Right ventricle myocardium inferior (tissue), 1 donor: ENCODE results near the gene TRERF1. TPM values are rescaled to one million over a fixed set of nuclear protein-coding genes. Genes with fewer than 3 reads are reported as not detected.

Source experiments
- ATAC-seq: fragments of 200-7000 bp; cut with Tn5 transposase; one replicate; pipeline ENCODE4 v1.9.1; 2020; ENCODE audit warnings: mild to moderate bottlenecking, moderate library complexity
- DNase-seq: peaks from one replicate; pipeline ENCODE4 v3.0.0; 2021; ENCODE audit errors: missing footprints
- intact Hi-C: fragments of 100-400 bp; cut with DNase I; formaldehyde crosslinking; loops from one replicate; pipeline ENCODE4 v1.11.0; 2022
- total RNA-seq: library from RNA; stranded (reverse); fragmentation: NEBNext Ultra II Directional; extraction: Animal tissue kit (Norgen Biotek cat#: 25700); gene quantifications from one replicate; pipeline ENCODE4 v1.2.1, GENCODE V29; 2021
- donor health status: DM: no; HTN: yes; CAD: no; lungs with severe emphysema.

The TRERF1 gene
- total RNA-seq, 1 donor from 2014 or later = 1.7 TPM

DNA sequence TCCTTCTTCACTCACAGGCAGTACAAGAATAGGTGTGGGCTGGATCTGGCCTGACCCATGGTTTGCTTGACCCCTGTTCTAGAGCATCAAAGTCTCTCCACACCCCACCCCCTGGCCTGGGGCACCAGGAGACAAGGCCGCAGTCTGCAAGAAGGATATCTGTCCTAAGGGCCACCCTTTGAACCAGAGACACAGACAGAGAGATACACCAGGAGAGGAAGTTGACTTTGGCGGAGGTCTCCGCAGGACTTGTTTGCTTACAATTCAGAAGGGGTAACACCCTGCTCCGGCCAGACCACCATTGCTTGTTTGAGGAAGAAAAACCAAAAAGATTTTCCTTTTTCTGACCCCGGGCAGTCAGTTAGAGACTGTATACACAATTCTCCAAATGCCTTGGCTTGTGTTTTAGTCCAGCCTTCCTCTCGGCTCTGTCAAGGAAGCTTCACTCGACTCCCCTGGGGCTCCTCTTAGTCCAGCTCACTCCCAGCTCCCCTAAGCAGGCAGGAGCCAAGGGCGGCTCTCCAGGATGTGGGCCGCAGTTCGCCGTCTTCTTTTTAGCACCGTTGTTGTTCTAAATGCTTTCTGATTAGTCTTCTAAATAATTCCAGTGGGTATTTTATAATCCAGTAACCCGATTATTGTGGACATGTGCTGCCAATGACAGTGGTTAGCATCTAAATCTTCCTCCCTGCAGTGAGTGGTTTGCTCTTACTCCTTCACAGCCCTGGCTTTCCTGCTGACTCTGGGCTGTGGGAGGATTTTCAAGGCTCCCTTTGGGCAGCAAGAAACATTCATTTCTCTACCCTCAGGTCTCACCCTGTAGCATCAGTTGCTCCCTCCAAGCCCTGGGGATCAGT lies 175.5 kb downstream of the TRERF1 start:
- ATAC-seq (peak; percentile 87), DNase-seq (peak; percentile 72)
- intact Hi-C loops = no loop called here

DNA sequence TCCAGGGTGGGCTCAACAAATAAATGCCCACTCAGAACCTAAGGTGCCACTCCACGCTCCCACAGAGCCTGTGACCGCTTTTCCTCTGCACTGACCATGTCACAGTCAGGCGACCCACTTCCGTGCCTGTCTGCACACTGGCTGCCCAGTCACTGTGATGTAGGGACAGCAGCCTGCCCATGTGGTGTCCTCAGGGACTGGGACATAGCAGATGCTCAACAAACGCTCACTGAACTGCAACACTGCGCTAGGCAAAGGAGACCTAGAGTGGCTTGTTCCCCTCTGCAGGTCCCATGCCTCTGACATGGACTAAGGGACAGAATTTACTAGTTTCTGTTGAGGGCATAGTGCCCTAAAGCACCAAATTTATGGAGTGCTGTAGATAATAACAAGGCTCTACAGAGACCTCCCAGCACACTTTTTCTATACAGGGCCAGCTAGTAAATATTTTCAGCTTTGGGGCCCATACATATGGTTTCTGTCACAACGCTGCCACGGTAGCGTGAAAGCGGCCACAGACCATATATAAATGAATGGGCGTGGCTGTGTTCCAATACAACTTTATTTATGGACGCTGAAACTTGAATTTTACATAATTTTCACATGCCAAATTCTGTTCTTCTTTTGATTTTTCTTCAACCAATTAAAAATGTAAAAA lies 176.2 kb downstream of the TRERF1 start:
- ATAC-seq (no peak), DNase-seq (no peak)
- intact Hi-C loops = no loop called here

DNA sequence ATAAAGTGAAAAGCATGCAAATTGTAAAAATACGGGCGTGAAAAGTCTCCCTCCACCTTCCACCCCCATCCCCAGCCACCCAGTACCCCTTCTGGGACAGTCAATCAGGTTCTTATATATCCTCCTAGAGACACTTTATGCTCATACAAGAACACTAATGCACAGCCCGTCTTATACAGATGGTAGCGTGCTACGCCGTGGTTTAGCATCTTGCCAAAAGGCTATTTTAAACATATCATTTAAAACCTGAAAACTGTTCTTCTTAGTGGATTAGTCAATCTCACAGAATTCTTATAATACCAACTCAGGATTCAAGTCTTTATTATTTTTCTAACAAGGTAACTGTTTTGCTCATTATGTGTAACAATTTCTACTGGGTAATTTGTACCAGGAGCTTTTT lies 176.8 kb downstream of the TRERF1 start:
- DNase-seq = no peak
- intact Hi-C loops = no loop called here
- no peak for ATAC-seq

DNA sequence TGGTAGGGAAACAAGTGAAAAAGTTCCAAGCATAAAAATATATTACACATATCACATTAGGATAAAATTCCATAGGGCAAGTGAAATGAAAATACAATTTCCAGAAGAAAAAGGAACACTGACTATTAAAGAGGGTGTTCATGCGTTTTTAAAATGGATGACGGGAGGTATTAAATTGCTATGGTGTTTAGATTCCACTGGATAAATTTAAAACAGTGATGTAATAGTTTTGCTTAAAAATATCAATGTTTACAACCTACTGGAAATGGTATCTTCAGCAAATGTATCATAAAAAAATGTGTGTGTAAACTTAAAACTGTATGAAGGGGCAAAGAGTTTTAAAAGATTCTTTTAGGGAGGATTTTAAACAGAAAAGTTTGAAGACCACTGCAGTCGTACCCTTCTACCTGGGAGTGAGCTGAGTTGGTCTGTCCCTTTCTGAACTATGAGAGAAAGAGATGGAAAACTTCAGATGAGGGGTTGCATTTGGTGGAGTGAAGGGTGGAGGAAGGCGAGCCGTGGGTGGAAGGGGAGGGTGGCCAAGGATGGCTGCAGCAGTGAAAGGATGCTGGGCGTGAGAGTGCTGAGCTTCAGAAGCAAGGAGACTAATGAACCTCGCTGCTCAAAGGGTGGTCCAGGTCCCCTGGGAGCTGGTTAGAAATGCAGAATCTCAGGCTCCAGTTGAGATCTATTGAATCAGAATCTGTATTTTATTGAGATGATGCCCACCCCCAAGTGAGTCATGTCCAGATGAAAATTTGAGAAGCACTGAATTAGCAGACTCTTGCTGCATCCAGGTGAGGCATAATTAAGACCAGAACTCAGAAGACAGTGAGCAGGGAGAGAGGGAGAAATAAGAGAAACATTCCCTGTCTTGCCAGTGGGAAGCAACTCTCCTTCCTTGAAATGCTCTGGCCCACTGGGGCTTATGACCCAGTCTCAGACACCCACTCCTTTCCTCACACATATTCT lies 179.6 kb downstream of the TRERF1 start:
- DNase-seq = no peak
- ATAC-seq = no peak
- intact Hi-C loops = no loop called here

DNA sequence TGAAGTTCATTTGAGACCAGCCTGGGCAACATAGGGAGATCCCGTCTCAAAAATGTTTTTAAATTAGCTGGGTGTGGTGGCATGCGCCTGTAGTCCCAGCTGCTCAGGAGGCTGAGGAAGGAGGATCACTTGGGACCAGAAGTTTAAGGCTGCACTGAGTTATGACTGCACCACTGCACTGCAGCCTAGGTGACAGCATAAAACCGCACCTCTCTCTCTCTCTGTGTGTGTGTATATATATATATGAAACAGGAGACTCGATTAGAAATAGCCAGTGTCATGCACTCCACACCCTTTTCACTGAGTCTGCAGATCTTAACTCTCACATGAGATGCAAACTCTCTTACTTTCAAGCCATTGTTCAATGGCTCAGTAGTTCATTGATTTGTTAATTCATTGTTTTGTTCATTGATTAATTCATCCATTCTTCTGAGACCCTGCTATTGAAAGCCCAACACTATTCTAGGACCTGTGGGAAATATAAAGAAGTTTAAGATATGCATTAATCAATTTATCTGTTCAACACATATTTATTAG lies 181.7 kb downstream of the TRERF1 start:
- intact Hi-C loops = no loop called here
- DNase-seq (no peak), ATAC-seq (no peak)

DNA sequence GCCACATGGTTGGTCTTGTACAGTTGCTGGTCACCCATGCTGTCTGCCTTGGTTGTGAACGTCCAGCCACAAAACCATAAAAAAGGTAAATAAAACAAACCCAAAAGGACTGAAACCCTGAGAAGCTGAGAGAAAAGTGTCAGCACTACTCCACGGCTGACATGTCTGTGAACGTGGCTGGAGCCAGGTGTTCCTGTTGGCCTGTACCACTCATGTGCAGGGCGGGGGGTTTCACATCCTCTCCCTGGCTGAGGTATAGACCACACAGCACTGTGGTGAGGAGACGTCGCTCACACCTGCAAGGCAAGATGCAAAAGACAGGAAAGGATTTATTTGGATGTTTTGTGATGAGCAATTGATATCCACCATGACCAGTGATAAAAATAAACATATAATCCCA lies 182.2 kb downstream of the TRERF1 start:
- intact Hi-C loops = no loop called here
- no peak for ATAC-seq
- DNase-seq = no peak

DNA sequence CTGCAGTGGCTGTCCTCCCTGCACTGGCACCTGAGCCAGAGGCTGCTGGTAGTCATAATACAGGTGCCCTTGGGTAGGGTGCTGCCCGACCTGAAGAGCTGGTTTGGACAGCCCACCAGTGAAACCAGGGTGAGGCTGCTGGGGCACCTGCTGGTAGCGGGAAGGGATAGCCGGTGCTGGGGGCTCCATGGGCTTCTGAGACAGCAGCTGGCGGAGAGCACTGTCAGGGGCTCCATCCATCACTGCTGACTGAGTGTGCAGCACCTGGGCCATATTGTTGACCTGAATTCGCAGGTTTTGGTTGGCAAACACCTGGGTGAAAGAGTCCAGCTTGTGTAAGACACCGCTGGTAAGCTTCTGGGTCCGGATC lies 182.9 kb downstream of the TRERF1 start:
- DNase-seq = no peak
- intact Hi-C loops = no loop called here
- no peak for ATAC-seq

DNA sequence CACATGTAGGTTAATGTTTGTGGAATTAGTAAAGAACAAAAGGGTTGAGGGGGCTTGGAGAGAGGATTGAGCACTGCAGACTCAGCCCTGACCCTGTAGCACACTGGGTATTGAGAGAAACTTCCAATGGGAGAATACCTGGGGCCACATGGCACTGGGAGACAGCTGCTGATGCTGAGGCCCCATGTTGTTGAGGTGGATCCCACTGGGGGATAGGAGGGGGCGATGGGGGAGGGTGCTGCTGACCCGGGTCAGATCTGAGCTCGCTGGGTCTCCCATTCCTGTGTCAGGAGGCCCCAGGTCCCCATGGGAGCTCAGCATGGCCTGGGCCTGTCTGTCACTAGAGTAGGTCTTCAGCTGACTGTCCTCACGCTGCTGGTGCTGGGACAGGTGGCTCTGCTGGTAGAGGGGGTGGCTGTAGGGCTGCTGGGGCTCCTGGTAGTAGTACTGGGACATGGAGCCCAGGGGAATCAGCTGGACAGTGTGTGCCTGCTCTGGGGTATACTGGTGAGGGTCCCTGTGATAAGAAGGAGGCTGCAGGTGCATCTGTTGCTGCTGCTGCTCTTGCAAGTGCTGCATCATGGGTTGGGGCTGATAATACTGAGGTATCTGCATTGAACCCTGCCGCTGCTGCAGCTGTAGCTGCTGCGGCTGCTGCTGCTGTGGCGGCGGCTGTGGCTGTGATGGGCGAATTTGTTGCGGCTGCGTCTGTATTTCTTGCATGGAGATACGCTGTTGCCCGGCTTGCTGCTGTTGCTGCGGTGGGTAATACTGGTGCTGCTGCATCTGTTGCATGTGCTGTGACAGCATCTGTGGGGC lies 183.5 kb downstream of the TRERF1 start:
- intact Hi-C loops = no loop called here
- DNase-seq (no peak), ATAC-seq (no peak)

DNA sequence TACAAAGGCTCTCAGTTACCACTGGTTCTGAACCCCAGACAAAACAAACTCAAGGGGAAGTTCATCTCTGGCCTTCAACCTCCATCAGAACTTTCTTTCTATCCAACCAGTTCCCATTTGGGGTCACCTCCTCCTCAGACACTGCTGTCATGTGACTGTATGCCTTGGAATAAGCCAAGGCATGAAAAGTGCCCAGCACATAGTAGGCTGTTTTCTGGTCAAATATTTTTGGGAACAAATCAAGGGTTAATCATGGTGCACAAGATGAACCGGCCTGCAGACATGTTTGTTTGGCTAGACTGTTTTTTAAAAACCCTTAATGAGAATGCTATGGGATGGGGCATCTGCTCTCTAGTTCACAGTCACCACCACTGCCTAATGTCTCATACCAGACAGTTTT lies 185.2 kb downstream of the TRERF1 start:
- intact Hi-C loops = no loop called here
- DNase-seq (no peak), ATAC-seq (no peak)

DNA sequence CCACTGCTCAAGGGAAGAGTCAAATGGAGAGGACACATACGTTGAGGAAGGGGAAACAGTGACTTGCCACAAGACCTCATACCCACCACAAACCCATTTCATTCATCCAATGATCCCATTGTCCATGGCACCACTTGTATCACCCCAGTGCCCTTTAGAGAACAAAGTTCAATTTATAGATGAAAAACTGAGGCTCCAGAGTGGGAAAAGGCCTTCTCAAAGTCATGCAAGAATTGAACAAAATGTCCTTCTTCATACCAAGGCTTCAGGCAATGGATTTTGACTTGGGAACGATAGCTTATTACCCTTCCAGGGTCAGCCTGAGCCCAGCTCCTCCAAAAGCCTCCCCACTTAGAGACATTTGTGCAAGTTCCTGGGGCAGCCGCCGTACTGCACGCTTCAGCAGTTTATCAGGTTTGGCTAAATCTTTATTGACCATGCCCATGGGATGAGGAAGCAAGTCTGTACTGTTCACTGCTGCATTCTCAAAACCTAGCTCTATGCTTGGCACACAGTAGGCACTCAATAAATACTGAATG lies 186.8 kb downstream of the TRERF1 start:
- intact Hi-C loops = loop anchor here (5.0 kb wide), 1 partner anchor 187 kb away; the partner anchor contains the start of gene TRERF1
- ATAC-seq = no peak
- DNase-seq = no peak

DNA sequence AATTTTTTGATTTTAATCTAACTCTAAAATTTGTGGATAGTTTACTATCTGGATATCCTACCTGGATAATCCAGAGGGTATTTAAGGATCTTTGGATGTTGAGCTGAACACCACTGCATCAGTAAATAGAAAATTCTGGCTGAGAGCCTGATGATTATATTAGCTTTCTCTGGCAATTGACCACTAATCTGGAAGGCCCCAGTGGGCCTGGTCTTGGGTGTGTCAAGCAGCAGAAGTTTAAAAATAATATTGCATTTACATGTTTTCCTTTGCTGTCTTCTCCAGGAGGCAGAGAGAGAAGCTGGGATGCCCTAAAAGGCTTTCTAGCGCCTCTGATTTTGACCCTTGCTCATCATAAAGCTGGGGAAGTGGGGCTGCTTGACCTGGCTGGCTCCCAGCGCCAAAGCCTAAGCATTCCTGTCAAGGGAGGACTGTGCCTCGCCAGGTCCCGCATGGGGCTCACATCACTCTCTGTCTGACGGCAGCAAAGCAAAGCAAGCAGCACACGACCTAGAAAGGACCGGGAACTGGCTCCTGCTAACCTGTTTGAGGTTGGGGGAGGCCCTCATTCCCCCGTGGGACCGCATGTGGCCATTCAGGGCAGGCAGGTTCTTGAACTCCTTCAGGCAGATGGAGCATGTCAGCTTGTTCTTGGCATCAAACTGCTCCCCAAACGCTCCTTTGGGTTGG lies 187.4 kb downstream of the TRERF1 start:
- intact Hi-C loops = loop anchor here (5.0 kb wide), 1 partner anchor 188 kb away; the partner anchor contains the start of gene TRERF1
- DNase-seq (no peak), ATAC-seq (peak; percentile 12)

DNA sequence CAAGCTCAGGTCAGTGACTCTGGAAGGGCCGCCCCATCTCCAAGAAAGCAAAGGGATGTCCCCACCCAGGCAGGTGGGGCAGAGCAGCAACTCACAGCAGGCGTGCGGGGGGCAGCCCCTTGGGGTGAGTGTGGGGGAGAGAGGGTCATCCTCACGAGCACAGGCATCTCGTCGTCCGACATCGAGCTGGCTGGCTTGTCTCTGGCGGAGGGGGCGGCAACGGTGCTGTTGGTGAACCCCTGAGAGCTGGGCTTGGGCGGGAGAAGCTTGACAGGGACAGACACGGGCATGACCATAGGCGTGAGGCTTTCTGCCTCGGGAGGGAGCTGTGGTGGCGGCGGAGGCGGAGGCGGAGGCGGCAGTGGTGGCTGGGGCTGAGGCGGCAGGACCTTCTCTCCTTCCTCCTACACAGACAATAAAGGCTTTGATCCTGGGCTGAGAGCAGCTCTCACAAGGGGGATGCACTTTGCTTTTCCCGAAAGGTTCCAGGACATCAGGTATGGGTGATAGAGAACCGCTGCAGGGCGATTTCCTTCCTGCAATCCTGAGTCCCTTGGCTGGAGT lies 188.5 kb downstream of the TRERF1 start:
- intact Hi-C loops = loop anchor here (5.0 kb wide), 1 partner anchor 189 kb away; the partner anchor contains the start of gene TRERF1
- no peak for DNase-seq

DNA sequence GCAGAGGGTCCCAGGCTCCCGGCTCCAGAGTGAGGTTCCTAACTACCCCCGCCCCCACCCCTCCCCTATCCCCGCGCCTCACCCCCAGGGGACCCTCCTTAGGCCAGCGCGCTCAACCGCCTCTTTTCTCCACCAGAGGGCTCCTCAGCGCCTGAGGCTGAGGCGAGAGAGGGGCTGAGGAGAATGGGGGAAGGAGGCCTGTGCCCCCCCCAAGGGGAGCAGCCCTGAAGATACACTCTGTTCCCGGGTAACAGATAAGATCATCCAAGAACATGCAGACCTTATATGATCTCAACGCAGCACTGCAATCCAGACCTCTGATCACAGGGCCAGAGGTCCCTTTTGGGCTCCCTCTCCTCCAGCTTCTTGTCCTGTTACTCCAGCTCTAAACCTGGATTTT lies 190.8 kb downstream of the TRERF1 start:
- no peak for DNase-seq
- intact Hi-C loops = loop anchor here (2.0 to 5.0 kb wide), 3 partner anchors 191 to 286 kb away; partner anchors contain the start of gene TRERF1
- peak; percentile 67 for ATAC-seq

More for the DNA sequence above, 188.5 kb downstream of the TRERF1 start:
- ATAC-seq = no peak

DNA sequence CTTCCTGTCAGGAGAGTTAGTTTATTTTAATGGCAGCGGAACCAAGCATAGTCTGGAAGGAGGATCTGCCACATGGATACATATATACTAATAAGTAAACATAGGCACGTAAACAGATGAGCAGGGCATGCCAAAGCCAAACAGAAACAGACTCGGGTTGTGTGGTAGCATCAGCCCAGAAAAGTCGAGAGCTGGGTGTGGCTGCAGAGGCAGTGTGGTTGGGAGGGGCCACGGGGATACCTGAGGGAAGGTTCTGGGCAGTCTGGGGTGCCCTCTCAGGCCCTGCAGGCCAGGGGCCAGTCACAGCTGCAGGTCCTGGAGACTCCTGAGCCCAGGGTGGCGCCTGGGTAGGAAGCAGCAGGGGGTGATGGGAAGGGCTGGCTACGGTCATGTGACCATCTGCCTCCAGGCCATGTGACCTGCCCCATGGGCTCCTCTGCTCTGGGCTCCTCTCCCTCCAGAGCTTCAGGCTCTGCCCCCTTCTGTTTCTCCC lies 191.3 kb downstream of the TRERF1 start:
- peak; percentile 45 for ATAC-seq
- intact Hi-C loops = loop anchor here (2.0 to 5.0 kb wide), 3 partner anchors 192 to 286 kb away; partner anchors contain the start of gene TRERF1
- DNase-seq = no peak

DNA sequence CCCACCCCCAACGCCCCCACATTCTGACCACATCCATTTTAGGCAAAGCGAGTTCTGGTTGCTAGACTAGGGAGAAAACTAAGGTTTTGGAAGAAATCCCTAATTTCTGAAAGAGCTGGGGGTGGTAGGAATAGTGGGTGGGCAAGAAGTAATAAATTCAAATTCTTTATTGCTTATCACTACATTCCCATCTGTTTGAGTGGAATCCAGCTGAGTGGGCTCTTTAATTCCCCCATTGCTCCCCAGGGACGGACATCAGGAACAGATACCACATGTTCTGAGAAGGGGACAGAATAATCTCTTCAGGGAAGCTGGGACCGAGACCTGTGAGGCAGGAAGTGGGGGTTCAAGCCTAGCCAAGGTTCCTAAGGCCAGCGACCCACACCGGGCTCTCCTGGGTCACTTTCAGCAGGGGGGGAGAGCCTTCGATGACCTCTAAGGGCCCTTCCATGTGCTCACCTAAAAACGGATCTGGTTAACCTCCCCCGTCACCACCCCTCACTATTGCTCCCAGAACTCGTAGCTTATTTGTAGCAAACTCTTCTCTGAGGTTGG lies 191.8 kb downstream of the TRERF1 start:
- intact Hi-C loops = loop anchor here (2.0 to 5.0 kb wide), 3 partner anchors 192 to 287 kb away; partner anchors contain the start of gene TRERF1
- no peak for DNase-seq

DNA sequence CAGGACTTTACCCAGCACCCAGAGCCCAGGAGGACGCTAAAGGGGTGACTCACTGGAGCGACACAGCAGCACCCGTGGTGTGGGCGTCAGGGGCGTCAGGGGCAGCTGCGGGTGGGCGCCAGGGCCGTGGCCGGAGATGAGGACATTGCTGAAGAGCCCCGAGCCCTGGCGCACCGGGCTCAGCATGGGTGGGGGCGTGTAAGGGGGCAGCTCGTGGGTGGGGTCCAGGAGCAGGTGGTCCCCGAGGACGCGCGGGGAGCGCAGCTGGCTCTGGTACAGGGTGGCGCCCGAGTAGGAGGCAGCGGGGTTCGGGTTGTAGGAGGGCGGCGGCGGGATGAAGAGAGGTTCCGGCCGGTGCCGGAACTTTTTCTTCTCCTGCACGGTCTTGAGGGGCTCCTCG lies 192.4 kb downstream of the TRERF1 start:
- ATAC-seq = no peak
- DNase-seq = no peak
- intact Hi-C loops = no loop called here

More for the DNA sequence above, 191.8 kb downstream of the TRERF1 start:
- no peak for ATAC-seq
